Measurements from ENCODE around the gene SEC24C.

DNA sequence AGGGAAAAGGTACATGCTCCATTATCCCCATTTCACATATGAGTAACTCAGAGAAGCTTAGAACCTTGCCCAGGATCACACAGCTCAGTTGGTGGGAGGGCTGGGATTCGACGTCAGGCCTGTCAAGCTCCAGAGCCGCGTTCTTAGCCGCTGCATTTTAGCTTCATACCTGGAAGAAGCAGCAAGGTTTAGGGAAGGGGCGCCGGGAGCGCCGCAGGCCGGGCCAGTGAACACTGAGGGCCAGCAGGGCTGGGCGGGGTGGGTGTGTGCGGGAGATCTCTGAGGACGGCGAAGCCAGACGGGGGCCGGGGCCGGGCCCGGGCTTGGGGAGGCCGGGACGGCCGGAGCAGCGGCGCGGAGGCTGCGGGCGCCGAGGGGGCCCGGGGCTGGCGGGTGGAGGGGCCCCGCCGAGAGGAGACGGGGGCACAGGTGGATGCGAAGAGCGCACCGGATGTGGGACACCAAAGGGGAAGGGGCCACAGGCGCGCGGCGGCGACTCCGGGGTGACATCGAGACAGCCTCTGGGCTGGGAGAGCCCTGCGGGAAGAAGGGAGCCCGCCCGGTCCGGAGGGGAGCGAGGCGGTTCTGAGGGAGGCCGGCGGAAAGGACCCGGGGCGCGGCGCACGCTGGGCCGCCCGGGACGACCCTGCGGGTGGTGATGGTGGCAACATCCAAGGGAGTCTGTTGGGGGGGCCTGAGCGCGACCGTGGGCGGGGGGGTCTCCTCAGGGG, 66.7 kb downstream of the SEC24C start:
- no peak for TF ChIP-seq CTCF (conservative IDR thresholded peaks at IDR 0.05)
- TF ChIP-seq ZFX (IDR thresholded peaks at IDR 0.05), result no peak

All from C4-2B (cell line).